HFFc6 (cell line): Measurements from ENCODE around the gene THY1. TPM values are rescaled to one million over a fixed set of nuclear protein-coding genes. Genes with fewer than 3 reads are reported as not detected.

Source experiments
- DNase-seq: peaks from one replicate; pipeline ENCODE4 v3.0.0-alpha.2; 2018
- H3K27ac Mint-ChIP-seq: 2 replicates; pipeline ENCODE4 v1.8.0; 2020; ENCODE audit warnings: mild to moderate bottlenecking, mixed read lengths
- H3K27me3 Mint-ChIP-seq: 2 replicates; pipeline ENCODE4 v1.8.0; 2021; ENCODE audit warnings: mild to moderate bottlenecking, moderate library complexity, mixed read lengths; ENCODE audit not compliant: insufficient read depth
- H3K36me3 Mint-ChIP-seq: 2 replicates; pipeline ENCODE4 v1.8.0; 2021; ENCODE audit warnings: low read depth, mixed read lengths
- H3K4me1 Mint-ChIP-seq: 2 replicates; pipeline ENCODE4 v1.8.0; 2020; ENCODE audit warnings: low read depth, mixed read lengths
- H3K4me3 Mint-ChIP-seq: 2 replicates; pipeline ENCODE4 v1.8.0; 2020; ENCODE audit warnings: mild to moderate bottlenecking, moderate library complexity, mixed read lengths
- H3K9me3 Mint-ChIP-seq: 2 replicates; pipeline ENCODE4 v1.8.0; 2020; ENCODE audit warnings: mild to moderate bottlenecking, mixed read lengths
- CTCF ChIP-seq: fragments of 200-600 bp; sonication (generic); IDR thresholded peaks from 2 replicates; pipeline ENCODE4 v1.5.0; 2021; ENCODE audit warnings: antibody characterized with exemption, mild to moderate bottlenecking
- total RNA-seq, 6 experiments: library from RNA; stranded (reverse); fragmentation: NEBNext Ultra II Directional; extraction: Animal tissue kit (Norgen Biotek cat#: 25700); gene quantifications; 2 replicates in 1 of 6; 3 replicates in 5 of 6; pipeline ENCODE4 v1.2.3, GENCODE V29; 2021

Gene THY1
- total RNA-seq, 6 experiments from 2014 or later = 705 to 934 (median 790) TPM

GRCh38 chr11:119400860-119401259 is 22.1 kb downstream of the THY1 start:
- Mint-ChIP-seq H3K36me3 (peaks cover 36% of the 10 kb centered on the region), H3K9me3 (peaks cover 38% of the 10 kb centered on the region), H3K4me3 (no peak overlapping the region), H3K4me1 (peaks cover 11% of the 10 kb centered on the region), H3K27me3 (peaks cover 12% of the 10 kb centered on the region), H3K27ac (no peak overlapping the region)
- no peak for DNase-seq
- TF ChIP-seq CTCF = no peak

DNA sequence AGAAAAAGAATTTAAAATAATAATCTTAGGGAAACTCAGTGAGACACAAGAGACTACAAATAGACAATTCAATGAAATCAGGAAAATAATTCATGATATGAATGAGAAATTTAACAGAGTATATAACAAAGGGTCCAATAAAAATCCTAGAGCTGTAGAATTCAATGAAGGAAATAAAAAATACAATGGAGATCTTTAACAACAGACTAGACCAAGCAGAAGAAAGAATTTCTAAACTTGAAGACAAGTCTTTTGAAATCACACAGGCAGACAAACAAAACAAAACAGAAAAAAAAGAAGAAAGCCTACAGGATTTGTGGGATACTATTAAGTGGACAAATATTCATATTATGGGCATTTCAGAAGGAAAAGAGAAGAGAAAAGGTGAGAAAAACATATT is 25.2 kb downstream of the THY1 start:
- TF ChIP-seq CTCF = no peak
- peaks cover 38% of the 10 kb centered on the region for H3K9me3 Mint-ChIP-seq
- peaks cover 36% of the 10 kb centered on the region for H3K36me3 Mint-ChIP-seq
- H3K27ac Mint-ChIP-seq = no peak overlapping the region
- DNase-seq = no peak
- H3K4me1 Mint-ChIP-seq = no peaks in the 10 kb centered on the region
- H3K4me3 Mint-ChIP-seq = no peak overlapping the region
- H3K27me3 Mint-ChIP-seq = peaks cover 20% of the 10 kb centered on the region

DNA sequence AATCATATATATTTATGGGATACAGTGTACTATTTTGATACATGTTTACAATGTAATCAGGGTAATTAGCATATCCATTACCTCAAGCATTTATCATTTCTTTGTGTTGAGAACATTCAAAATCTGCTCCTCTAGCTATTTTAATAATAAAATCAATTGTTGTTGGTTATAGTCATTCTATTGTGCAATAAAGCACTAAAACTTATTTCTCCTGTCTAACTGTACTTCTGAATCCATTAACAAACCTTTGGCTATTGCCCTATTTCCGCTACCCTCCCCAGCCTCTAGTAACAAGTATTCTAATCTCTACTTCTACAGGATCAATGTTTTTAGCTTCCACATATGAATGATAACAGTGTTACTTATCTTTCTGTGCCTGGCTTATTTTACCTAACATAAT is 26.1 kb downstream of the THY1 start:
- DNase-seq = no peak
- Mint-ChIP-seq H3K4me3 (no peak overlapping the region), H3K4me1 (no peaks in the 10 kb centered on the region), H3K27ac (no peak overlapping the region), H3K36me3 (peaks cover 33% of the 10 kb centered on the region), H3K9me3 (peaks cover 35% of the 10 kb centered on the region), H3K27me3 (peaks cover 17% of the 10 kb centered on the region)
- no peak for TF ChIP-seq CTCF

- peaks cover 25% of the 10 kb centered on the region for H3K27me3 Mint-ChIP-seq
- no peaks in the 10 kb centered on the region for H3K4me1 Mint-ChIP-seq
- no peak overlapping the region for H3K27ac Mint-ChIP-seq
- no peak for DNase-seq
- no peaks in the 10 kb centered on the region for H3K36me3 Mint-ChIP-seq
- no peak for TF ChIP-seq CTCF
- no peaks in the 10 kb centered on the region for H3K9me3 Mint-ChIP-seq
- H3K4me3 Mint-ChIP-seq = no peak overlapping the region
Observed at GRCh38 chr11:119391275-119391674, 31.7 kb downstream of the THY1 start.

GRCh38 chr11:119389611-119390254 is 33.2 kb downstream of the THY1 start:
- peak; percentile 59 for TF ChIP-seq CTCF
- H3K36me3 Mint-ChIP-seq = no peaks in the 10 kb centered on the region
- H3K27ac Mint-ChIP-seq = no peak overlapping the region
- H3K9me3 Mint-ChIP-seq = no peaks in the 10 kb centered on the region
- no peak for DNase-seq
- no peaks in the 10 kb centered on the region for H3K4me1 Mint-ChIP-seq
- no peak overlapping the region for H3K4me3 Mint-ChIP-seq
- H3K27me3 Mint-ChIP-seq = peaks cover 19% of the 10 kb centered on the region
